Mucosa of rectum (tissue), 2 donors: Measurements from ENCODE around the gene PAN3.

ENCODE experiments used
- H3K27ac ChIP-seq, 2 donors: one replicate each; pipeline ENCODE4 v1.7.0; 2013; ENCODE audit warnings: inconsistent platforms in 2 of 2, low read depth in 2 of 2, low read length in 2 of 2
- H3K27me3 ChIP-seq, 2 donors: one replicate each; pipeline ENCODE4 v1.7.0; 2013; ENCODE audit warnings: low read length in 2 of 2; ENCODE audit not compliant: control insufficient read depth in 2 of 2, insufficient read depth in 2 of 2
- H3K36me3 ChIP-seq, 2 donors: one replicate each; pipeline ENCODE4 v1.7.0; 2013; ENCODE audit warnings: low read length in 2 of 2; ENCODE audit not compliant: control insufficient read depth in 2 of 2, insufficient read depth in 2 of 2
- H3K4me1 ChIP-seq, 2 donors: one replicate each; pipeline ENCODE4 v1.7.0; 2013; ENCODE audit warnings: low read length in 2 of 2, mild to moderate bottlenecking in 1 of 2; ENCODE audit not compliant: control insufficient read depth in 2 of 2, insufficient read depth in 2 of 2
- H3K4me3 ChIP-seq, 2 donors: one replicate each; pipeline ENCODE4 v1.7.0; 2013; ENCODE audit warnings: low read length in 2 of 2
- H3K9ac ChIP-seq, 2 donors: one replicate each; pipeline ENCODE4 v1.7.0; 2013; ENCODE audit warnings: low read length in 2 of 2, low read depth in 1 of 2, mild to moderate bottlenecking in 1 of 2
- H3K9me3 ChIP-seq, 2 donors: one replicate each; pipeline ENCODE4 v1.7.0; 2013; ENCODE audit warnings: low read length in 2 of 2; ENCODE audit not compliant: control insufficient read depth in 2 of 2
- donor health status: healthy.
- donor health status: Normal muscosa, but diverticular disease.

The PAN3 gene

DNA sequence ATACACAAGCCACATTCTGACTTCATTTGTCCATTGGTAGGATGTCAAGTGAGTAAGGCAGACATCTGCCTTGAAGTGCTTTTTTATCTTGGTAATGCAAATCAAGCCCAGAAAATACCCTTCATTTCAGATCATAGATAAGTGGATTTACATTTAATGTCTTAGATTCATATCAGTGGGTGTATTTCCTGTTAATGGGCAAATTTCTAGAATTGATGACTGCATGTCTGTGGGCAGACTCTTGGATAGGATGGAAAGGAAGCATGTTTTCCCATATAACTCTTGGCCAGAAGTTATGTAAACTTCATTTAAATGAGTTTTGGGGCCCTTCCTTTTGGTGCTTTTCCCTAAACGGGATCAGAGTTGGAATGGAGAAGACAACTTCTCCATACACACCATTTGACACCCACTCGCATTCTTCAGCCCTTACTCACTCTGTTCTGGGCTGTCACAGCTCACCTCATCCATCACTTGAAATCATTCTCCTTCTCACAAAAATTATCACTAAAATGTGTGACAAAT is 202.0 kb downstream of the PAN3 start:
- Histone ChIP-seq H3K27me3 (no peaks in the 10 kb centered on the region), H3K36me3 (no peaks in the 10 kb centered on the region), H3K4me1 (no peaks in the 10 kb centered on the region), H3K9me3 (no peaks in the 10 kb centered on the region), H3K4me3 (no peak overlapping the region), H3K9ac (no peak overlapping the region), H3K27ac (no peak overlapping the region)

DNA sequence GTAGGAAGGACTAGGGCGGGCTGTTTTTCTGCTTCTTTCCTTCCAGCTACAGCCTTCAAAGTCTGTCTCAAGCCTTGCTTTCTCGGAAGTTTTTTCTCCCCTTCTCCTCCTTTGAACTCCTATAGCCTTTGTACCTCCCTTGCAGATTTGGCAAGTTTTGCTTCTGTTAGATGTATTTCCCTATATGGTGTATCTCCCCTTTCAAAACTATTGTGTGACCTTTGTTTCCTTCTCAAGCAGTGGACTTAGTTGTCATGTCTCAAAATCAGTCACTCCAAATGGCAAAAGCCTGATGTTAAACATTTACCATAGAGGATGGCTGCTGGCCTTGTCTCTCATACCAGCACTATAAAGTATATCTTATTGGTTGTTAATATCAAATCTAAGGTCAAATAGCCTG is 203.9 kb downstream of the PAN3 start:
- H3K27ac ChIP-seq, result no peak overlapping the region

DNA sequence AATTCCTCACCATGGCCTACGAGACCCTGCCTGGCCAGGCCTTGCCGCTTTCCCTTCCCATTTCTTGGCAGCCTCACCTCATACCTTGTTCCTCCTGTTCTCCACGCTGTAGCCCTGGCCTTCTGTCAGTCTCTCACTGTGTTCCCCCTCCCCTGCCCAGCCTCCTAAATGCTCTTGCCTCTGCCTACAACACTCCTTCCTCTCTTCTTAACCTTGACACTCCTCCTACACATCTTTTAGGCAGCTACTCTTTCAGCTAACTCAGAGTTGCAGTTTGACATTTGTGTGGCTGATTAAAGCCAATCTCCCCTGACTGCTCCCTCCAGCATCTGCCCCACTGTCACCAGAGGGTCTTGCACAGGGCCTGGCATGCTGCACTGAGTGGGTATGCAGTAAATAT is 205.8 kb downstream of the PAN3 start:
- no peaks in the 10 kb centered on the region for H3K4me1 ChIP-seq
- no peak overlapping the region for H3K9ac ChIP-seq
- no peaks in the 10 kb centered on the region for H3K9me3 ChIP-seq
- no peak overlapping the region for H3K27ac ChIP-seq
- H3K4me3 ChIP-seq, result no peak overlapping the region
- H3K27me3 ChIP-seq, result no peaks in the 10 kb centered on the region
- no peaks in the 10 kb centered on the region for H3K36me3 ChIP-seq

More for the DNA sequence above, 203.9 kb downstream of the PAN3 start:
- Histone ChIP-seq H3K27me3 (no peaks in the 10 kb centered on the region), H3K9ac (no peak overlapping the region), H3K4me3 (no peak overlapping the region), H3K4me1 (no peaks in the 10 kb centered on the region), H3K9me3 (no peaks in the 10 kb centered on the region), H3K36me3 (no peaks in the 10 kb centered on the region)
